ENCODE data around the gene ZNF148. TPM values are rescaled to one million over a fixed set of nuclear protein-coding genes. Genes with fewer than 3 reads are reported as not detected.

ZNF148 gene
- total RNA-seq, 1 experiment from 2014 or later, result 55.8 TPM

DNA sequence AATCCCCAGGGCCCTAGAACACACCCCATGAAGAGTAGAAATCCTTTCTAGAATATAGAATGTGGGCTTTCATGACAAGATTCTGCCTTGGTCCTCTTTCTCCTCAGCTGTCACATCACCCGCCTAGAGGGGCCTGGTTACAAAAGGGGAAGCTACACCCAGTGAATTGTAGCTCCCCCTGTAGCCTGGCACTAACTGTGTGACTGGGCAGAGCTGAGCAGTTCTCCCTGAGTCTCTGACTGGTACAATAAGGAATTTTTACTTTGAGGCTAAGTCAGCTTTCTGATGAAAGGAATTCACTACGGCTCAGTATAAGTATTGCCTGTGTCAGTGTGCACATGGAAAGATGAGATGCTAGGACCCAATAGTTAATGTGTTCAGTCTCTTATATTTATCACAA is 28.7 kb upstream of the ZNF148 start:
- intact Hi-C loops (cut with micrococcal nuclease; ENCODE audit: unreplicated experiment) (no loop called here), in situ Hi-C loops (cut with HindIII; ENCODE audit: low pct_unique_long_range_greater_than_20kb, low sequenced_read_pairs) (no loop called here)
- no TSS peak for BruUV-seq (replicated peaks)
- Histone ChIP-seq H3K27me3 (ENCODE audit: control insufficient read depth, insufficient read depth, low read length) (peaks cover 5% of the 10 kb centered on the region; the same call in 1 of the 2 replicates), H3K36me3 (ENCODE audit: control insufficient read depth, insufficient read depth, low read length) (no peaks in the 10 kb centered on the region), H3K4me3 (ENCODE audit: low read depth in 2 of 2, low read length in 2 of 2) (no peak overlapping the region), H3K27ac (ENCODE audit: low read length) (no peak overlapping the region), H3K4me1 (ENCODE audit: control insufficient read depth, insufficient read depth, low read length) (no peaks in the 10 kb centered on the region), H3K9me3 (ENCODE audit: control insufficient read depth, insufficient read depth, low read depth, low read length) (no peaks in the 10 kb centered on the region)
- no peak for TF ChIP-seq POLR2AphosphoS5 (IDR thresholded peaks at IDR 0.05; ENCODE audit: low read depth, low read length)
- TF ChIP-seq, protein P1, sequence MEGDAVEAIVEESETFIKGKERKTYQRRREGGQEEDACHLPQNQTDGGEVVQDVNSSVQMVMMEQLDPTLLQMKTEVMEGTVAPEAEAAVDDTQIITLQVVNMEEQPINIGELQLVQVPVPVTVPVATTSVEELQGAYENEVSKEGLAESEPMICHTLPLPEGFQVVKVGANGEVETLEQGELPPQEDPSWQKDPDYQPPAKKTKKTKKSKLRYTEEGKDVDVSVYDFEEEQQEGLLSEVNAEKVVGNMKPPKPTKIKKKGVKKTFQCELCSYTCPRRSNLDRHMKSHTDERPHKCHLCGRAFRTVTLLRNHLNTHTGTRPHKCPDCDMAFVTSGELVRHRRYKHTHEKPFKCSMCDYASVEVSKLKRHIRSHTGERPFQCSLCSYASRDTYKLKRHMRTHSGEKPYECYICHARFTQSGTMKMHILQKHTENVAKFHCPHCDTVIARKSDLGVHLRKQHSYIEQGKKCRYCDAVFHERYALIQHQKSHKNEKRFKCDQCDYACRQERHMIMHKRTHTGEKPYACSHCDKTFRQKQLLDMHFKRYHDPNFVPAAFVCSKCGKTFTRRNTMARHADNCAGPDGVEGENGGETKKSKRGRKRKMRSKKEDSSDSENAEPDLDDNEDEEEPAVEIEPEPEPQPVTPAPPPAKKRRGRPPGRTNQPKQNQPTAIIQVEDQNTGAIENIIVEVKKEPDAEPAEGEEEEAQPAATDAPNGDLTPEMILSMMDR (IDR thresholded peaks at IDR 0.05), result peak; percentile 9; the same call in 1 of the 2 replicates
- POLR2A ChIA-PET, result no interaction called here
- ATAC-seq (no peak), DNase-seq (ENCODE audit: low read depth, low spot score) (no peak)
- CTCF ChIA-PET, result no interaction called here

DNA sequence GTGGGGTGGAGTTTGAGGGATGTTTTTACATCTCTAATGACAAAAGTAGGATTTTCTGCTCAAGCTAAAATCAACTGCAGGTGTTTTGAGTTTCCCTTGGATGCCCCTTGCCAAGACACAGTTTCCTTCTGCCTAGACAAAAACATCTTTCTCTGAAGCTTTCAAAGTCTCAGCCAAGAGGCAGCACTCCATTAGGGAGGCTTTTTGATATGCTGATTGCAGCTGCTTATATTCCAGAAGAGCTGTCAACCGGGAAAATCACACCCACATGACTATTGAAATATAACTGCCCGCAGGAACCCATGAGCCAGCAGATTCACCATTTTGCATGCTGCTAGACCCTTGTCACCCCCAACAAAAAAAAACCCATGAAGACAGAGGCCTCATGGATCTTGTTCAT is 27.5 kb upstream of the ZNF148 start:
- no peaks in the 10 kb centered on the region for H3K9me3 ChIP-seq (ENCODE audit: control insufficient read depth, insufficient read depth, low read depth, low read length)
- intact Hi-C loops (cut with micrococcal nuclease; ENCODE audit: unreplicated experiment), result no loop called here
- in situ Hi-C loops (cut with HindIII; ENCODE audit: low pct_unique_long_range_greater_than_20kb, low sequenced_read_pairs), result no loop called here
- no peak overlapping the region for H3K27ac ChIP-seq (ENCODE audit: low read length)
- TF ChIP-seq, protein P1 (IDR thresholded peaks at IDR 0.05), result no peak
- TF ChIP-seq SIN3A (IDR thresholded peaks at IDR 0.05; ENCODE audit: borderline replicate concordance, insufficient read depth, low read depth, low read length), result no peak
- no peak for TF ChIP-seq POLR2AphosphoS5 (IDR thresholded peaks at IDR 0.05; ENCODE audit: low read depth, low read length)
- TF ChIP-seq TCF7L2 (IDR thresholded peaks at IDR 0.05; ENCODE audit: low read depth, low read length), result no peak
- TF ChIP-seq, protein P2, sequence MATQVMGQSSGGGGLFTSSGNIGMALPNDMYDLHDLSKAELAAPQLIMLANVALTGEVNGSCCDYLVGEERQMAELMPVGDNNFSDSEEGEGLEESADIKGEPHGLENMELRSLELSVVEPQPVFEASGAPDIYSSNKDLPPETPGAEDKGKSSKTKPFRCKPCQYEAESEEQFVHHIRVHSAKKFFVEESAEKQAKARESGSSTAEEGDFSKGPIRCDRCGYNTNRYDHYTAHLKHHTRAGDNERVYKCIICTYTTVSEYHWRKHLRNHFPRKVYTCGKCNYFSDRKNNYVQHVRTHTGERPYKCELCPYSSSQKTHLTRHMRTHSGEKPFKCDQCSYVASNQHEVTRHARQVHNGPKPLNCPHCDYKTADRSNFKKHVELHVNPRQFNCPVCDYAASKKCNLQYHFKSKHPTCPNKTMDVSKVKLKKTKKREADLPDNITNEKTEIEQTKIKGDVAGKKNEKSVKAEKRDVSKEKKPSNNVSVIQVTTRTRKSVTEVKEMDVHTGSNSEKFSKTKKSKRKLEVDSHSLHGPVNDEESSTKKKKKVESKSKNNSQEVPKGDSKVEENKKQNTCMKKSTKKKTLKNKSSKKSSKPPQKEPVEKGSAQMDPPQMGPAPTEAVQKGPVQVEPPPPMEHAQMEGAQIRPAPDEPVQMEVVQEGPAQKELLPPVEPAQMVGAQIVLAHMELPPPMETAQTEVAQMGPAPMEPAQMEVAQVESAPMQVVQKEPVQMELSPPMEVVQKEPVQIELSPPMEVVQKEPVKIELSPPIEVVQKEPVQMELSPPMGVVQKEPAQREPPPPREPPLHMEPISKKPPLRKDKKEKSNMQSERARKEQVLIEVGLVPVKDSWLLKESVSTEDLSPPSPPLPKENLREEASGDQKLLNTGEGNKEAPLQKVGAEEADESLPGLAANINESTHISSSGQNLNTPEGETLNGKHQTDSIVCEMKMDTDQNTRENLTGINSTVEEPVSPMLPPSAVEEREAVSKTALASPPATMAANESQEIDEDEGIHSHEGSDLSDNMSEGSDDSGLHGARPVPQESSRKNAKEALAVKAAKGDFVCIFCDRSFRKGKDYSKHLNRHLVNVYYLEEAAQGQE (IDR thresholded peaks at IDR 0.05; ENCODE audit: insufficient read depth in 1 of 2, low read depth in 2 of 2, low read length in 1 of 2), result no peak
- BruUV-seq (replicated peaks), result no TSS peak
- peaks cover 11% of the 10 kb centered on the region for H3K27me3 ChIP-seq (ENCODE audit: control insufficient read depth, insufficient read depth, low read length)
- no peaks in the 10 kb centered on the region for H3K36me3 ChIP-seq (ENCODE audit: control insufficient read depth, insufficient read depth, low read length)
- no peak overlapping the region for H3K4me3 ChIP-seq (ENCODE audit: low read depth in 2 of 2, low read length in 2 of 2)
- H3K4me1 ChIP-seq (ENCODE audit: control insufficient read depth, insufficient read depth, low read length), result no peaks in the 10 kb centered on the region
- no peak for ATAC-seq
- DNase-seq (ENCODE audit: low read depth, low spot score), result no peak
- ChIA-PET CTCF (interaction anchor here (0.7 kb wide), 1 partner anchor 439 kb away, joined by 3 read pairs; no protein-coding TSS in a partner anchor), POLR2A (no interaction called here)
